WTC11 (cell line): ENCODE data around the gene UBE4A. TPM values are rescaled to one million over a fixed set of nuclear protein-coding genes. Genes with fewer than 3 reads are reported as not detected.

ENCODE experiments used
- ATAC-seq: fragments of 200-7000 bp; cut with Tn5 transposase; 2 replicates; pipeline ENCODE4 v1.10.0; 2021; ENCODE audit warnings: mild to moderate bottlenecking, moderate library complexity
- CTCF ChIA-PET: fragments of 300-600 bp; sonication (Branson Sonifier 250); formaldehyde crosslinking; loops from one replicate; lab custom pipeline; 2021; ENCODE audit warnings: antibody characterized with exemption; lab: Charles Lee
- POLR2A ChIA-PET: fragments of 350-600 bp; sonication (Branson Sonifier 250); formaldehyde crosslinking; loops from one replicate; lab custom pipeline; 2021; ENCODE audit warnings: antibody characterized with exemption; lab: Charles Lee
- DNase-seq: peaks from one replicate; pipeline ENCODE4 v3.0.0; 2021; ENCODE audit warnings: low spot score
- H3K27ac Mint-ChIP-seq: 2 replicates; pipeline ENCODE4 v1.8.0; 2021; ENCODE audit warnings: mixed read lengths
- H3K27me3 Mint-ChIP-seq: 2 replicates; pipeline ENCODE4 v1.8.0; 2021; ENCODE audit warnings: low read depth, mild to moderate bottlenecking, moderate library complexity, mixed read lengths
- H3K36me3 Mint-ChIP-seq: 2 replicates; pipeline ENCODE4 v1.8.0; 2021; ENCODE audit warnings: mixed read lengths
- H3K4me1 Mint-ChIP-seq: 2 replicates; pipeline ENCODE4 v1.8.0; 2022; ENCODE audit warnings: mixed read lengths
- H3K4me3 Mint-ChIP-seq: 2 replicates; pipeline ENCODE4 v1.8.0; 2021; ENCODE audit warnings: mild to moderate bottlenecking, moderate library complexity, mixed read lengths
- H3K9me3 Mint-ChIP-seq: 2 replicates; pipeline ENCODE4 v1.8.0; 2021; ENCODE audit warnings: mixed read lengths
- ATF1 ChIP-seq: sonication (generic); formaldehyde crosslinking; IDR thresholded peaks from 2 replicates; pipeline ENCODE4 v1.8.1; 2023; ENCODE audit warnings: mild to moderate bottlenecking, moderate library complexity, missing genetic modification reagents
- CREB1 ChIP-seq: sonication (generic); formaldehyde crosslinking; IDR thresholded peaks from 2 replicates; pipeline ENCODE4 v1.8.0; 2023; ENCODE audit warnings: mild to moderate bottlenecking, missing genetic modification reagents
- GABPB1 ChIP-seq: sonication (generic); formaldehyde crosslinking; IDR thresholded peaks from 2 replicates; pipeline ENCODE4 v1.8.1; 2023; ENCODE audit warnings: mild to moderate bottlenecking, missing genetic modification reagents
- GTF2I ChIP-seq: fragments of 250-450 bp; sonication (Bioruptor Pico); conservative IDR thresholded peaks from 2 replicates; pipeline ENCODE4 v1.4.0; 2021; ENCODE audit warnings: mild to moderate bottlenecking
- HMGXB4 ChIP-seq: sonication (generic); formaldehyde crosslinking; IDR thresholded peaks from 2 replicates; pipeline ENCODE4 v1.8.1; 2023; ENCODE audit warnings: mild to moderate bottlenecking, moderate library complexity, missing genetic modification reagents
- MXD4 ChIP-seq: fragments of 250-450 bp; sonication (Bioruptor Pico); IDR thresholded peaks from 2 replicates; pipeline ENCODE4 v1.8.0; 2021; ENCODE audit warnings: mild to moderate bottlenecking, moderate library complexity, borderline replicate concordance
- NR2C2 ChIP-seq: sonication (generic); formaldehyde crosslinking; IDR thresholded peaks from 2 replicates; pipeline ENCODE4 v1.8.0; 2022; ENCODE audit warnings: mild to moderate bottlenecking, missing genetic modification reagents
- PRDM15 ChIP-seq: sonication (generic); formaldehyde crosslinking; IDR thresholded peaks from 2 replicates; pipeline ENCODE4 v1.8.0; 2022; ENCODE audit warnings: missing genetic modification reagents
- RELA ChIP-seq: sonication (generic); formaldehyde crosslinking; IDR thresholded peaks from 2 replicates; pipeline ENCODE4 v1.8.1; 2022; ENCODE audit warnings: missing genetic modification reagents, mild to moderate bottlenecking, borderline replicate concordance
- RORB ChIP-seq: fragments of 250-450 bp; sonication (Bioruptor Pico); IDR thresholded peaks from 2 replicates; pipeline ENCODE4 v1.9.0; 2021; ENCODE audit warnings: mild to moderate bottlenecking
- SP1 ChIP-seq: sonication (generic); formaldehyde crosslinking; conservative IDR thresholded peaks from 2 replicates; pipeline ENCODE4 v1.8.1; 2022; ENCODE audit warnings: missing genetic modification reagents
- ZNF396 ChIP-seq: fragments of 250-450 bp; sonication (Bioruptor Pico); IDR thresholded peaks from 2 replicates; pipeline ENCODE4 v1.8.0; 2021; ENCODE audit warnings: mild to moderate bottlenecking, moderate library complexity, borderline replicate concordance
- ZNF423 ChIP-seq: fragments of 250-450 bp; sonication (Bioruptor Pico); IDR thresholded peaks from 2 replicates; pipeline ENCODE4 v2.1.2; 2022; ENCODE audit warnings: mild to moderate bottlenecking, moderate library complexity
- total RNA-seq: library from RNA; stranded (reverse); gene quantifications from 3 replicates; pipeline ENCODE4 v1.2.3, GENCODE V29; 2021
- TF ChIP-seq, protein P1 (sequence below): sonication (generic); formaldehyde crosslinking; IDR thresholded peaks from 2 replicates; pipeline ENCODE4 v1.8.0; 2022; ENCODE audit warnings: mild to moderate bottlenecking, missing genetic modification reagents
- TF ChIP-seq, protein P2 (sequence below): sonication (generic); formaldehyde crosslinking; IDR thresholded peaks from 2 replicates; pipeline ENCODE4 v1.8.0; 2022; ENCODE audit warnings: mild to moderate bottlenecking, missing genetic modification reagents

UBE4A gene
- total RNA-seq, 1 experiment from 2014 or later, result 31.0 TPM

DNA sequence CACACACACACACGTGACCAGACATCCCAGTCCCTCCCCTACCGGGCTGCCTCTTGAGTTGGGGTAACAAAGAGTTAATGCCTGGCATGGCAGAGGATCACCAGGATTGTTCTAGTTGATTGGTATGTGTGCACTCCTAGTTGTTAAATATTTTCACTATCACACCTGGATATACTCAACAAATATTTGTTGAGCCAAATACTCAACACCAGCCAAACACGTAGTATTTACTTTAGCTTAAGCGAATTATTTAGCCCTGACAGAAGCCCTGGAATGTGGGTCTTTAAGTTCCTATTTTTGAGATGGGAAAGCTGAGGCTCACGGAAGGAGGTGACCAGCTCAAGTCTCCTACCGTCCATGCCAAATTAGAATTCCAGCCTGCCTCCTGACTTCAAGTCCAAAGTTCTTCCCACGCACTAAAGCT lies 44.4 kb upstream of the UBE4A start (continued):
- TF ChIP-seq, protein P1, sequence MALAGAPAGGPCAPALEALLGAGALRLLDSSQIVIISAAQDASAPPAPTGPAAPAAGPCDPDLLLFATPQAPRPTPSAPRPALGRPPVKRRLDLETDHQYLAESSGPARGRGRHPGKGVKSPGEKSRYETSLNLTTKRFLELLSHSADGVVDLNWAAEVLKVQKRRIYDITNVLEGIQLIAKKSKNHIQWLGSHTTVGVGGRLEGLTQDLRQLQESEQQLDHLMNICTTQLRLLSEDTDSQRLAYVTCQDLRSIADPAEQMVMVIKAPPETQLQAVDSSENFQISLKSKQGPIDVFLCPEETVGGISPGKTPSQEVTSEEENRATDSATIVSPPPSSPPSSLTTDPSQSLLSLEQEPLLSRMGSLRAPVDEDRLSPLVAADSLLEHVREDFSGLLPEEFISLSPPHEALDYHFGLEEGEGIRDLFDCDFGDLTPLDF, result no peak
- TF ChIP-seq SP1 (CRISPR knock-in tag), result no peak
- no peak for TF ChIP-seq ZNF423 (CRISPR knock-in tag)
- TF ChIP-seq, all 79 proteins: peak for 1

- POLR2A ChIA-PET, result no interaction called here
- CTCF ChIA-PET, result no interaction called here
- H3K4me3 Mint-ChIP-seq, result no peak overlapping the region
- ATAC-seq (no peak), DNase-seq (no peak)
- peaks cover 22% of the 10 kb centered on the region for H3K27me3 Mint-ChIP-seq
- H3K27ac Mint-ChIP-seq, result no peak overlapping the region
- TF ChIP-seq MXD4 (CRISPR knock-in tag) (no peak), PRDM15 (CRISPR knock-in tag) (no peak), HMGXB4 (CRISPR knock-in tag) (no peak), ZNF396 (CRISPR knock-in tag) (no peak), GABPB1 (CRISPR knock-in tag) (no peak), ATF1 (no peak), RELA (CRISPR knock-in tag) (no peak)
- TF ChIP-seq, protein P2, sequence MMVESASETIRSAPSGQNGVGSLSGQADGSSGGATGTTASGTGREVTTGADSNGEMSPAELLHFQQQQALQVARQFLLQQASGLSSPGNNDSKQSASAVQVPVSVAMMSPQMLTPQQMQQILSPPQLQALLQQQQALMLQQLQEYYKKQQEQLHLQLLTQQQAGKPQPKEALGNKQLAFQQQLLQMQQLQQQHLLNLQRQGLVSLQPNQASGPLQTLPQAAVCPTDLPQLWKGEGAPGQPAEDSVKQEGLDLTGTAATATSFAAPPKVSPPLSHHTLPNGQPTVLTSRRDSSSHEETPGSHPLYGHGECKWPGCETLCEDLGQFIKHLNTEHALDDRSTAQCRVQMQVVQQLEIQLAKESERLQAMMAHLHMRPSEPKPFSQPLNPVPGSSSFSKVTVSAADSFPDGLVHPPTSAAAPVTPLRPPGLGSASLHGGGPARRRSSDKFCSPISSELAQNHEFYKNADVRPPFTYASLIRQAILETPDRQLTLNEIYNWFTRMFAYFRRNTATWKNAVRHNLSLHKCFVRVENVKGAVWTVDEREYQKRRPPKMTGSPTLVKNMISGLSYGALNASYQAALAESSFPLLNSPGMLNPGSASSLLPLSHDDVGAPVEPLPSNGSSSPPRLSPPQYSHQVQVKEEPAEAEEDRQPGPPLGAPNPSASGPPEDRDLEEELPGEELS, result no peak
- 0 out of 2 replicates have a peak, but pooled peaks cover 3% of the 10 kb centered on the region for H3K36me3 Mint-ChIP-seq
- H3K9me3 Mint-ChIP-seq, result peaks cover 4% of the 10 kb centered on the region
- H3K4me1 Mint-ChIP-seq, result peaks cover 40% of the 10 kb centered on the region
Observed at GRCh38 chr11:118318124-118318523, 41.3 kb upstream of the UBE4A start.

- CTCF ChIA-PET, result interaction anchor here (0.9 kb wide), 1 partner anchor 23 kb away, joined by 3 read pairs; no protein-coding TSS in a partner anchor
- Mint-ChIP-seq H3K4me3 (no peak overlapping the region), H3K4me1 (peaks cover 40% of the 10 kb centered on the region), H3K27me3 (peaks cover 20% of the 10 kb centered on the region), H3K9me3 (peaks cover 4% of the 10 kb centered on the region), H3K36me3 (0 out of 2 replicates have a peak, but pooled peaks cover 3% of the 10 kb centered on the region), H3K27ac (no peak overlapping the region)
- DNase-seq (no peak), ATAC-seq (no peak)
- TF ChIP-seq GTF2I (no peak), ZNF423 (CRISPR knock-in tag) (no peak), RORB (no peak), NR2C2 (no peak), CREB1 (no peak)
- POLR2A ChIA-PET, result no interaction called here
Observed at GRCh38 chr11:118318581-118319336, 40.6 kb upstream of the UBE4A start.
